ENCODE measurements around the gene TMEM38A.

Gene TMEM38A

DNA sequence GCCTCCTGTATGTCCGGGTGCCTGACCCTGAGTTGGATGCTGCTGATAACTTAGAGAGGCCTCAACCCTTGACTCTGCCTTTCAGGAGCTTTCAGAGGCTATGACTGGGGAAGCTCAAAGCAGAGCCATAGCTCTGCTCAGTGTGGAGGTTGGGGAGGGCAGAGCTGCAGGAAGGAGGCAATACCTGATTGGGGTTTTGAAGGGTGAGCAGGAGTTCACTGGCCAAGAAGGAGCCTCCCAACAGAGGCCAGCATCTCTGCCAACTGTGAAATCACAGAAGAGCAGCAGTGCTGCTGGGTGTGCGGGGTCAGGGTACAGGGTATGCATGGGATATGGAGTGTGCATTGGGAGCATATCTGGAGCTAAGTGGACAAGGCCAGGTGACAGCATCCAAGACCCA, 21.6 kb downstream of the TMEM38A start:
- no peaks in the 10 kb centered on the region for H3K4me1 ChIP-seq (ENCODE audit: low read length)
- H3K4me2 ChIP-seq (ENCODE audit: low read depth, low read length), result no peak overlapping the region
- DNase-seq, result no peak
- H3K9me3 ChIP-seq (replicated peaks; ENCODE audit: insufficient read depth, low read length), result no peaks in the 10 kb centered on the region
- H4K20me1 ChIP-seq (ENCODE audit: insufficient read depth, low read length), result no peaks in the 10 kb centered on the region
- no peaks in the 10 kb centered on the region for H3K36me3 ChIP-seq (replicated peaks; ENCODE audit: insufficient read depth, low read length)
- H3K9me2 ChIP-seq (replicated peaks; ENCODE audit: insufficient read depth, low read length), result no peaks in the 10 kb centered on the region
- H3K9ac ChIP-seq (ENCODE audit: low read length), result no peak overlapping the region
- no peaks in the 10 kb centered on the region for H3F3A ChIP-seq (ENCODE audit: insufficient read depth, low read length)
- H3K27ac ChIP-seq (ENCODE audit: low read length), result no peak overlapping the region
- TF ChIP-seq, protein P1, sequence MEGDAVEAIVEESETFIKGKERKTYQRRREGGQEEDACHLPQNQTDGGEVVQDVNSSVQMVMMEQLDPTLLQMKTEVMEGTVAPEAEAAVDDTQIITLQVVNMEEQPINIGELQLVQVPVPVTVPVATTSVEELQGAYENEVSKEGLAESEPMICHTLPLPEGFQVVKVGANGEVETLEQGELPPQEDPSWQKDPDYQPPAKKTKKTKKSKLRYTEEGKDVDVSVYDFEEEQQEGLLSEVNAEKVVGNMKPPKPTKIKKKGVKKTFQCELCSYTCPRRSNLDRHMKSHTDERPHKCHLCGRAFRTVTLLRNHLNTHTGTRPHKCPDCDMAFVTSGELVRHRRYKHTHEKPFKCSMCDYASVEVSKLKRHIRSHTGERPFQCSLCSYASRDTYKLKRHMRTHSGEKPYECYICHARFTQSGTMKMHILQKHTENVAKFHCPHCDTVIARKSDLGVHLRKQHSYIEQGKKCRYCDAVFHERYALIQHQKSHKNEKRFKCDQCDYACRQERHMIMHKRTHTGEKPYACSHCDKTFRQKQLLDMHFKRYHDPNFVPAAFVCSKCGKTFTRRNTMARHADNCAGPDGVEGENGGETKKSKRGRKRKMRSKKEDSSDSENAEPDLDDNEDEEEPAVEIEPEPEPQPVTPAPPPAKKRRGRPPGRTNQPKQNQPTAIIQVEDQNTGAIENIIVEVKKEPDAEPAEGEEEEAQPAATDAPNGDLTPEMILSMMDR (IDR thresholded peaks at IDR 0.05; ENCODE audit: low read length), result no peak
- TF ChIP-seq EZH2 (optimal IDR thresholded peaks at IDR 0.05; ENCODE audit: low read depth, low read length) (no peak), EZH2phosphoT487 (IDR thresholded peaks at IDR 0.05; ENCODE audit: low read length) (no peak)
- H2AFZ ChIP-seq (ENCODE audit: low read length), result no peak overlapping the region
- H3K79me2 ChIP-seq (ENCODE audit: low read length), result no peaks in the 10 kb centered on the region
- H3K4me3 ChIP-seq (ENCODE audit: low read length), result no peak overlapping the region
- no peaks in the 10 kb centered on the region for H3K27me3 ChIP-seq (replicated peaks; ENCODE audit: insufficient read depth, low read length)

DNA sequence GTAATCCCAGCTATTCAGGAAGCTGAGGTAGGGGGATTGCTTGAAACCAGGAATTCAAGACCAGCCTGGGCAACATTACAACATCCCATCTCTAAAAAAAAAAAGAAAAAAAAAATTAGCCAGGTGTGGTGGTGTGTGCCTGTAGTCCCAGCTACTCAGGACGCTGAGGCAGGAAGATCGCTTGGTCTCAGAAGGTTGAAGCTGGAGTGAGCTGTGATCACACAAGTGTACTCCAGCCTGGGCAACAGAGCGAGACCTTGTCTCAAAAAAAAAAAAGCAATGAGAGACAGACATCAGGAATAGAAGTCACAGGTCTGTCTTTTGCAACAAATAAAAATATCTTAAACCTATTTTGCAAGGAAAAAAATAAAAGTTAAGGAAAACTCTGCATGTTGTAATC, 23.3 kb downstream of the TMEM38A start:
- no peaks in the 10 kb centered on the region for H3K27me3 ChIP-seq (replicated peaks; ENCODE audit: insufficient read depth, low read length)
- H3K4me2 ChIP-seq (ENCODE audit: low read depth, low read length), result no peak overlapping the region
- H3K4me1 ChIP-seq (ENCODE audit: low read length), result no peaks in the 10 kb centered on the region
- H2AFZ ChIP-seq (ENCODE audit: low read length), result no peak overlapping the region
- H3F3A ChIP-seq (ENCODE audit: insufficient read depth, low read length), result no peaks in the 10 kb centered on the region
- H3K36me3 ChIP-seq (replicated peaks; ENCODE audit: insufficient read depth, low read length), result no peaks in the 10 kb centered on the region
- H3K9me3 ChIP-seq (replicated peaks; ENCODE audit: insufficient read depth, low read length), result no peaks in the 10 kb centered on the region
- DNase-seq, result no peak
- H3K9me2 ChIP-seq (replicated peaks; ENCODE audit: insufficient read depth, low read length), result no peaks in the 10 kb centered on the region
- no peak overlapping the region for H3K4me3 ChIP-seq (ENCODE audit: low read length)
- H3K9ac ChIP-seq (ENCODE audit: low read length), result no peak overlapping the region
- no peaks in the 10 kb centered on the region for H3K79me2 ChIP-seq (ENCODE audit: low read length)
- TF ChIP-seq EZH2phosphoT487 (IDR thresholded peaks at IDR 0.05; ENCODE audit: low read length), result no peak
- no peak for TF ChIP-seq EZH2 (optimal IDR thresholded peaks at IDR 0.05; ENCODE audit: low read depth, low read length)
- TF ChIP-seq, protein P1 (IDR thresholded peaks at IDR 0.05; ENCODE audit: low read length), result no peak
- no peaks in the 10 kb centered on the region for H4K20me1 ChIP-seq (ENCODE audit: insufficient read depth, low read length)
- no peak overlapping the region for H3K27ac ChIP-seq (ENCODE audit: low read length)

DNA sequence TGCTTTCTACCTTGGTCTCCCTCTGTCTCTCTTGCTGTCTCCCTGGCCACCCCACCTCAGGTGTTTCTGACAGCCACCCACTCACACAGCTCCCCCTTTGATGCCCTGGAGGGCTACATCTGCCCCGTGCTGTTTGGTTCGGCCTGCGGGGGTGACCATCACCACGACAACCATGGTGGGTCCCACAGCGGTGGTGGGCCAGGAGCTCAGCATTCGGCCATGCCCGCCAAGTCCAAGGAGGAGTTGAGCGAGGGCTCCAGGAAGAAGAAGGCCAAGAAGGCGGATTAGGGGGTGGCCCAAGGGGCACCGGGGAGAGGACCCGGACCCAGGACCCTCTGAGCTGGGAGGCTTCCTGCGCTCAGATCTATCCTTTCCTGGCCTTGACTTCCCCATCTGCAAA, 27.1 kb downstream of the TMEM38A start:
- H3K27me3 ChIP-seq (replicated peaks; ENCODE audit: insufficient read depth, low read length), result no peaks in the 10 kb centered on the region
- no peak overlapping the region for H3K9ac ChIP-seq (ENCODE audit: low read length)
- no peaks in the 10 kb centered on the region for H3K9me2 ChIP-seq (replicated peaks; ENCODE audit: insufficient read depth, low read length)
- no peaks in the 10 kb centered on the region for H3F3A ChIP-seq (ENCODE audit: insufficient read depth, low read length)
- H4K20me1 ChIP-seq (ENCODE audit: insufficient read depth, low read length), result no peaks in the 10 kb centered on the region
- H3K4me1 ChIP-seq (ENCODE audit: low read length), result no peaks in the 10 kb centered on the region
- no peaks in the 10 kb centered on the region for H3K36me3 ChIP-seq (replicated peaks; ENCODE audit: insufficient read depth, low read length)
- H3K4me2 ChIP-seq (ENCODE audit: low read depth, low read length), result no peak overlapping the region
- TF ChIP-seq EZH2 (optimal IDR thresholded peaks at IDR 0.05; ENCODE audit: low read depth, low read length) (no peak), EZH2phosphoT487 (IDR thresholded peaks at IDR 0.05; ENCODE audit: low read length) (no peak)
- TF ChIP-seq, protein P1 (IDR thresholded peaks at IDR 0.05; ENCODE audit: low read length), result no peak
- H3K79me2 ChIP-seq (ENCODE audit: low read length), result no peaks in the 10 kb centered on the region
- H2AFZ ChIP-seq (ENCODE audit: low read length), result no peak overlapping the region
- no peak overlapping the region for H3K4me3 ChIP-seq (ENCODE audit: low read length)
- no peaks in the 10 kb centered on the region for H3K9me3 ChIP-seq (replicated peaks; ENCODE audit: insufficient read depth, low read length)
- DNase-seq, result no peak
- no peak overlapping the region for H3K27ac ChIP-seq (ENCODE audit: low read length)
